Aorta (tissue), 5 donors: ENCODE measurements around the gene FAM229B. TPM values are rescaled to one million over a fixed set of nuclear protein-coding genes. Genes with fewer than 3 reads are reported as not detected.
A peak's percentile ranks its signal among the peaks of the same experiment; 100 is the strongest.

Experiments
- ATAC-seq: fragments of 200-7000 bp; cut with Tn5 transposase; one replicate; pipeline ENCODE4 v1.9.1; 2022; ENCODE audit warnings: moderate library complexity; ENCODE audit not compliant: low FRiP score
- DNase-seq, 2 donors: peaks; one replicate each; pipeline ENCODE4 v3.0.0-alpha.2; 2020
- H3K27ac ChIP-seq, 2 donors: one replicate each; pipeline ENCODE4 v1.5.1; 2013; ENCODE audit warnings: low read length in 2 of 2, mild to moderate bottlenecking in 2 of 2, moderate library complexity in 2 of 2, control low read depth in 1 of 2, inconsistent platforms in 1 of 2, low read depth in 1 of 2
- H3K27me3 ChIP-seq, 2 donors: one replicate each; pipeline ENCODE4 v1.6.1; 2013; ENCODE audit warnings: control low read depth in 1 of 2, low read length in 1 of 2, mild to moderate bottlenecking in 1 of 2, moderate library complexity in 1 of 2; ENCODE audit not compliant: insufficient read depth in 2 of 2, control insufficient read depth in 1 of 2
- H3K36me3 ChIP-seq, 2 donors: one replicate each; pipeline ENCODE4 v1.6.1; 2013; ENCODE audit warnings: control low read depth in 1 of 2, low read length in 1 of 2, mild to moderate bottlenecking in 1 of 2; ENCODE audit not compliant: insufficient read depth in 2 of 2, control insufficient read depth in 1 of 2
- H3K4me1 ChIP-seq, 2 donors: one replicate each; pipeline ENCODE4 v1.6.1; 2013; ENCODE audit warnings: low read length in 2 of 2, control low read depth in 1 of 2, mild to moderate bottlenecking in 1 of 2, moderate library complexity in 1 of 2; ENCODE audit not compliant: insufficient read depth in 2 of 2, control insufficient read depth in 1 of 2
- H3K4me3 ChIP-seq, 2 donors: one replicate each; pipeline ENCODE4 v1.5.1; 2013; ENCODE audit warnings: low read length in 2 of 2, control low read depth in 1 of 2, mild to moderate bottlenecking in 1 of 2
- H3K9me3 ChIP-seq: one replicate; pipeline ENCODE4 v1.6.1; 2013; ENCODE audit warnings: mild to moderate bottlenecking, low read length; ENCODE audit not compliant: control insufficient read depth
- WGBS, 2 donors: extraction: QIAGEN DNeasy Blood & Tissue Kit; methylation state at CpG; one replicate each; pipeline ENCODE4 v1.1.7; 2013; 5-methylcytosine and 5-hydroxymethylcytosine counted together
- intact Hi-C, 2 donors: fragments of 100-400 bp; cut with DNase I; formaldehyde crosslinking; loops; one replicate each; pipeline versions ENCODE4 v1.14.2 to v1.15.0; 2022
- polyA plus RNA-seq, 2 donors: library from polyadenylated mRNA; stranded (reverse); fragments of 200-250 nt; gene quantifications; one replicate each; pipeline ENCODE4 v1.2.3, GENCODE V29; 2013
- total RNA-seq, 2 donors: library from RNA; stranded (reverse); fragmentation: NEBNext Ultra II Directional; extraction: Animal tissue kit (Norgen Biotek cat#: 25700); gene quantifications; one replicate each; pipeline ENCODE4 v1.2.1, GENCODE V29; 2021
- donor health status: healthy with polysubstance abuse.
- donor health status: Bipolar disorder and iron deficiency.
- donor health status: DM: no; HTN: no; CAD: no.
- donor health status: DM: no; HTN: no; CAD: no.
- donor health status: DM: yes; HTN: yes; CAD: no.

Gene FAM229B
- total and polyA plus RNA-seq, 4 donors = 13.8 to 39.3 (median 27.1) TPM

DNA sequence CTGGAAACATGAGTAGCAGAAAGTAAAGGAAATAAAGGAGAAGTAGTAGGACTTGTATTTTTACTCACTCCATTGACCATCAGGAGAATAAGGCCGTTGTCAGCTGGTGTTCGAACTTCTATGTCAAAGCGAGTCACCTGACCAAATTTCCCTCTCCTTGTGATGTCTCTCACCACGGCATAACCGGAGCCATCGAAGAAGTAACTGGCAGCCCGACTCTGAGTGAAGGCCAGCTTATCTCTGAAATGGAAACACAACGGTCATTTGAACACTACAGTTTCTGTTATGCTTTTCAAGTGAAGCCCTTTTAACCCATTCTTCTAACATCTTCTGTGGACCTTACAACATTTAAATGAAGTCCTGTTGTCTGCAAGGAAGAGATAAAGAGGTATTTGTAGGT lies 51.7 kb downstream of the FAM229B start:
- ATAC-seq (no peak), DNase-seq (no peak)
- Histone ChIP-seq H3K27me3 (no peaks in the 10 kb centered on the region), H3K9me3 (no peaks in the 10 kb centered on the region), H3K36me3 (peaks cover 0 to 5% of the 10 kb centered on the region in 2 donors), H3K27ac (no peak overlapping the region), H3K4me1 (no peaks in the 10 kb centered on the region), H3K4me3 (no peak overlapping the region)
- intact Hi-C loops = no loop called here
- WGBS, 2 donors = 60% methylated on average over 8 of the region's 8 CpGs

DNA sequence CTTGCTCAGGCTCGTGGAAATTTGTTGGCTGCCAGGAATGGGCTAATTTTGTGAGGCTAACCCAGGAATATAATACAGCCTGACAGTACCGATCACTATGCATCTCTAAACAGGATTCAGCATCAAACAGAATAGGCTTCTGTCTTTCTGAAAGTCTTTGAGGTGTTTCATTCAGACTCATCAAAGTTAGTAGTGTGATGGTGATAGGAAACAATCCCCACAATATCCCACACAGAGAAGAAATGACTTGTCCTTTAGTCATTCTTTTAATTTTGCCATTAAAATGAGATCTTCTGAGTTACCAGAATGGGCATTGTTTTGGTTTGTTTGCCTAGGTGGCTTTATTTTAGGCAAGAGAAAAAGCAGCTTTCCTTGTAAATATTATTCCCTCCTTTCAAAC lies 54.3 kb downstream of the FAM229B start:
- Histone ChIP-seq H3K27me3 (no peaks in the 10 kb centered on the region), H3K4me3 (no peak overlapping the region), H3K9me3 (no peaks in the 10 kb centered on the region), H3K27ac (no peak overlapping the region), H3K36me3 (peaks cover 5 to 6% of the 10 kb centered on the region in 2 donors), H3K4me1 (no peaks in the 10 kb centered on the region)
- WGBS, 2 donors = 87% methylated on average over 2 of the region's 2 CpGs
- ATAC-seq (no peak), DNase-seq (no peak)
- intact Hi-C loops = no loop called here

DNA sequence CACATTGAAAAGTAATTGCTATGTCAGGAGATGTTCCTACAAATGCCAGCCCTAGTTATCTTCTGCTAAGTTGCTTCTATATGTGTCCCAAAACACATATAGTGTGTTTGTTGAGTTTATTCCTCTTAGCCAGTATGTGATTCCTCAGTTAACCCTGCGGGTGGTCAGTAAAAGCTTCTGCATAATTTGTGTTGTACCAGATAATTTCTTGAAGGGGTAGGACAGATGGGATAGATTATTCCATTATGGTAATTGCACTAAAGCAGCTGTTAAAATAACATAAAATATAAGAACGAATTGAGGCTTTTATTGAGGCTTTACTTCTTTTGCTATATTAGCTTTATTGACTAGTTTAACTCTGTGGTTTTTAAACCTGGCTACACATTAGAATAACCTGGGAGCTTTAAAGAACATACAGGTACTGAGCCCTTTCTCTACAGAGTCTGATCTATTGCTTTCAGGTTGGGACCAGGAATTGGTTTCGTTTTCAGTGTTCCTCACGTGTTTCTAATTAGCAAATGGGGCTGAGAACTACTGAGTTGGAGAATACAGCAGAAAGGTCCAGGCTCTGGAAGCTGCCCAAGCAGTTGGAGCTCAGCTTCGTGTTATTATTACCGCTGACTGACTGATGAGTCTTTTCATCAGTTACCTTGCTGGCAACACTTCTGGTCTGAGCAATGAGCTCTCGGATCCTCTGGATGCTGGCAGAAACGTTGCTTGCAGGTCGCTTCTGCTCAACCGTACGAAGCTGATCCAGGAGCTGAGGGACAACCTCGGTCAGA lies 56.9 kb downstream of the FAM229B start:
- H3K9me3 ChIP-seq = no peaks in the 10 kb centered on the region
- H3K27me3 ChIP-seq = no peaks in the 10 kb centered on the region
- H3K27ac ChIP-seq = no peak overlapping the region
- no peak for DNase-seq
- intact Hi-C loops = no loop called here
- H3K4me3 ChIP-seq = no peak overlapping the region
- H3K36me3 ChIP-seq = peaks cover 5 to 6% of the 10 kb centered on the region in 2 donors
- no peaks in the 10 kb centered on the region for H3K4me1 ChIP-seq
- 79 to 80% methylated on average over 12 of the region's 12 CpGs for WGBS, 2 donors
- ATAC-seq = no peak

- Histone ChIP-seq H3K9me3 (no peaks in the 10 kb centered on the region), H3K27ac (no peak overlapping the region), H3K36me3 (peaks cover 5 to 6% of the 10 kb centered on the region in 2 donors), H3K4me1 (no peaks in the 10 kb centered on the region), H3K27me3 (no peaks in the 10 kb centered on the region), H3K4me3 (no peak overlapping the region)
- intact Hi-C loops = no loop called here
- DNase-seq (no peak), ATAC-seq (no peak)
- 93 to 94% methylated on average over 10 of the region's 10 CpGs for WGBS, 2 donors
These were observed 57.7 kb downstream of the FAM229B start for GRCh38 chr6:112145080-112145573.

- no peak for DNase-seq
- Histone ChIP-seq H3K4me1 (no peaks in the 10 kb centered on the region), H3K27ac (no peak overlapping the region), H3K27me3 (no peaks in the 10 kb centered on the region), H3K9me3 (no peaks in the 10 kb centered on the region), H3K36me3 (peaks cover 2 to 5% of the 10 kb centered on the region in 2 donors), H3K4me3 (no peak overlapping the region)
- ATAC-seq = no peak
- 95 to 97% methylated on average over 6 of the region's 6 CpGs for WGBS, 2 donors
- intact Hi-C loops = no loop called here
These were observed 60.7 kb downstream of the FAM229B start for GRCh38 chr6:112148103-112148502.

DNA sequence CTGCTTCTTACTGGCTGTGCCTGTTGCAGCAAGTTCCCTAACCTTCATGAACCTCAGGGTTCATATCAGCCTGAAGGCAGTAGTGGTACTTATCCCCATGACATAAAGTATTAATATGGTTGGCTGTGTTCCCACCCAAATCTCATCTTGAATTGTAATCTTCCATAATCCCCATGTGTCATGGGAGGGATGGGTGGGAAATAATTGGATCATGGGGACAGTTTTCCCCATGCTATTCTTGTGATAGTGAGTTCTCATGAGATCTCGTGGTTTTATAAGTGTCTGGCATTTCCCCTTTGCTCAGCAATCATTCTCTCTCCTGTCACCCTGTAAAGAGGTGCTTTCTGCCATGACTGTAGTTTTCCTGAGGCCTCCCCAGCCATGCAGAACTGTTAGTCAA lies 61.8 kb downstream of the FAM229B start:
- H3K36me3 ChIP-seq = peaks cover 2 to 5% of the 10 kb centered on the region in 2 donors
- no peak overlapping the region for H3K4me3 ChIP-seq
- no peaks in the 10 kb centered on the region for H3K27me3 ChIP-seq
- WGBS, 2 donors = 36 to 61% methylated on average over 1 of the region's 1 CpG
- DNase-seq = no peak
- H3K4me1 ChIP-seq = no peaks in the 10 kb centered on the region
- ATAC-seq = no peak
- H3K9me3 ChIP-seq = no peaks in the 10 kb centered on the region
- H3K27ac ChIP-seq = no peak overlapping the region
- intact Hi-C loops = no loop called here

DNA sequence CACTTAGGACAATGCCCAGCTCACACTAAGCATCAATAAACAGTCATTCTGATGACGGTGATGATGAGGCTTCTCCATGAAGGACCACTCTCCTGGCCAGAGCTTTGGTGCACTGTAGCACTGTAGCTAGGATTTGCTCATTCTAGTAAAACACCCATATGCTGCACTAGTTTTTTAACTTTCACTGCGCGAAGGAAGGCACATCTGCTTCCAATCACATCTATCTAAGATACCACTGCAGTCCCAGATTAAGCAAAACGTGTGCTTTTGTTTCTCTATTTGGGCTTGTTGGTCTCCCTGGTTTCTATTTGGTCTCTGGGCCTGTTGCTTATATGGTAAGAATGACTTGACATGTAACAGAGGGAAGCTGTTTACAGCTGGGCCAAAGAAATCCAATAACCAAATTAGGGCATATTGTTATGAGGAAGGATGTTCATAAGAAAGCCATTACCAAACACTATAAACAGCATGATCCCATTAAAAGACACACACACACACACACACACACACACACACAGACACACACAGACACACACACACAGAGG lies 62.4 kb downstream of the FAM229B start:
- intact Hi-C loops = no loop called here
- Histone ChIP-seq H3K36me3 (peaks cover 0 to 5% of the 10 kb centered on the region in 2 donors), H3K4me1 (no peaks in the 10 kb centered on the region), H3K27me3 (no peaks in the 10 kb centered on the region), H3K27ac (no peak overlapping the region), H3K9me3 (no peaks in the 10 kb centered on the region), H3K4me3 (no peak overlapping the region)
- WGBS, 2 donors = 52 to 53% methylated on average over 4 of the region's 4 CpGs
- DNase-seq = no peak
- peak; percentile 53 for ATAC-seq

GRCh38 chr6:112150363-112150762 lies 63.0 kb downstream of the FAM229B start:
- no peak for ATAC-seq
- intact Hi-C loops = no loop called here
- H3K9me3 ChIP-seq = no peaks in the 10 kb centered on the region
- no peak overlapping the region for H3K27ac ChIP-seq
- WGBS, 2 donors = 69 to 74% methylated on average over 5 of the region's 5 CpGs
- no peak for DNase-seq
- H3K36me3 ChIP-seq = peaks cover 0 to 5% of the 10 kb centered on the region in 2 donors
- H3K4me3 ChIP-seq = no peak overlapping the region
- H3K4me1 ChIP-seq = no peaks in the 10 kb centered on the region
- H3K27me3 ChIP-seq = no peaks in the 10 kb centered on the region
